ENCODE data around the gene SRD5A1. TPM values are rescaled to one million over a fixed set of nuclear protein-coding genes. Genes with fewer than 3 reads are reported as not detected.

SRD5A1 gene
- total RNA-seq, 4 donors from 2014 or later, result 9.0 to 79.8 (median 17.0) TPM

- in situ Hi-C loops (cut with MboI; ENCODE audit: low pct_ligation_motif_present in 1 of 4, low pct_unique_long_range_greater_than_20kb in 1 of 4, low sequenced_read_pairs in 3 of 4) (loop anchor here in 1 of 4 donors (10.0 kb wide), 1 partner anchor 84 kb away; the partner anchor contains the start of genes NSUN2 and SRD5A1), intact Hi-C loops (cut with DNase I; ENCODE audit: low total_unique reads) (no loop called here)
- H3K9me3 ChIP-seq, result no peaks in the 10 kb centered on the region
- no peak for DNase-seq
- no peaks in the 10 kb centered on the region for H3K27me3 ChIP-seq
- H3K27ac ChIP-seq, result no peak overlapping the region
- WGBS, 2 donors (ENCODE audit: low coverage in 1 of 2), result 71 to 74% methylated on average over 5 of the region's 5 CpGs
- peaks cover 53 to 76% (median 55%) of the 10 kb centered on the region in 4 donors for H3K4me1 ChIP-seq
- no peaks in the 10 kb centered on the region for H3K36me3 ChIP-seq
- no peak overlapping the region for H3K4me3 ChIP-seq
- TF ChIP-seq POLR2A (IDR thresholded peaks at IDR 0.05) (no peak), POLR2AphosphoS5 (IDR thresholded peaks at IDR 0.05) (no peak), EP300 (IDR thresholded peaks at IDR 0.05; ENCODE audit: low read depth) (no peak)
Measured at GRCh38 chr5:6718718-6719117, 85.5 kb downstream of the SRD5A1 start.

DNA sequence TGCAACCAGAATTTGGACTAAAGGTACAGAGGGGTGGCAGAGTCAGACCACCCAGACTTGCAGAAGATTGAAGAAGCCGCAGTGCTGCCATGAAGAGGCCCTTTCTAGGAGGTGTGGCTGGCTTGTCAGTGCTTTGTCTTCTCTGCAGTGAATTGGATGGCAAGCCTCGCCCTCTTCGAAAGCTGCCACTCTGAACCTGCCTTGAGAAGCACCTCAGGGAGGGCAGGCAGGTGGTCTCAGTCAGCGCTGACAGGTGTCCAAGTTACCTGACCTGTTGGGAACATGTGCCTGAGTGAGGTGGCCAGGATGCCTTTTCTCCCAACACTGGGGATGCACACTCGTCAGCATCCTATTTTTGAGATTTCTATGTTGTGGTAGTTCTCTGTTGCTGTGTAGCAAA, 86.2 kb downstream of the SRD5A1 start:
- TF ChIP-seq POLR2AphosphoS5 (IDR thresholded peaks at IDR 0.05) (no peak), EP300 (IDR thresholded peaks at IDR 0.05; ENCODE audit: low read depth) (no peak), POLR2A (IDR thresholded peaks at IDR 0.05) (no peak)
- TF ChIP-seq, protein P1, sequence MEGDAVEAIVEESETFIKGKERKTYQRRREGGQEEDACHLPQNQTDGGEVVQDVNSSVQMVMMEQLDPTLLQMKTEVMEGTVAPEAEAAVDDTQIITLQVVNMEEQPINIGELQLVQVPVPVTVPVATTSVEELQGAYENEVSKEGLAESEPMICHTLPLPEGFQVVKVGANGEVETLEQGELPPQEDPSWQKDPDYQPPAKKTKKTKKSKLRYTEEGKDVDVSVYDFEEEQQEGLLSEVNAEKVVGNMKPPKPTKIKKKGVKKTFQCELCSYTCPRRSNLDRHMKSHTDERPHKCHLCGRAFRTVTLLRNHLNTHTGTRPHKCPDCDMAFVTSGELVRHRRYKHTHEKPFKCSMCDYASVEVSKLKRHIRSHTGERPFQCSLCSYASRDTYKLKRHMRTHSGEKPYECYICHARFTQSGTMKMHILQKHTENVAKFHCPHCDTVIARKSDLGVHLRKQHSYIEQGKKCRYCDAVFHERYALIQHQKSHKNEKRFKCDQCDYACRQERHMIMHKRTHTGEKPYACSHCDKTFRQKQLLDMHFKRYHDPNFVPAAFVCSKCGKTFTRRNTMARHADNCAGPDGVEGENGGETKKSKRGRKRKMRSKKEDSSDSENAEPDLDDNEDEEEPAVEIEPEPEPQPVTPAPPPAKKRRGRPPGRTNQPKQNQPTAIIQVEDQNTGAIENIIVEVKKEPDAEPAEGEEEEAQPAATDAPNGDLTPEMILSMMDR (IDR thresholded peaks at IDR 0.05), result no peak
- intact Hi-C loops (cut with DNase I; ENCODE audit: low total_unique reads), result no loop called here
- H3K4me1 ChIP-seq, result peaks cover 53 to 81% (median 55%) of the 10 kb centered on the region in 4 donors
- H3K9me3 ChIP-seq, result no peaks in the 10 kb centered on the region
- 88% methylated on average over 5 of the region's 5 CpGs; no CpG with 5 or more reads in 1 of the 2 donors for WGBS, 2 donors (ENCODE audit: low coverage in 1 of 2)
- no peak overlapping the region for H3K27ac ChIP-seq
- no peak overlapping the region for H3K4me3 ChIP-seq
- H3K36me3 ChIP-seq, result no peaks in the 10 kb centered on the region
- in situ Hi-C loops (cut with MboI; ENCODE audit: low pct_ligation_motif_present in 1 of 4, low pct_unique_long_range_greater_than_20kb in 1 of 4, low sequenced_read_pairs in 3 of 4), result loop anchor here in 1 of 4 donors (10.0 kb wide), 1 partner anchor 85 kb away; the partner anchor contains the start of genes NSUN2 and SRD5A1
- no peaks in the 10 kb centered on the region for H3K27me3 ChIP-seq
- no peak for DNase-seq

DNA sequence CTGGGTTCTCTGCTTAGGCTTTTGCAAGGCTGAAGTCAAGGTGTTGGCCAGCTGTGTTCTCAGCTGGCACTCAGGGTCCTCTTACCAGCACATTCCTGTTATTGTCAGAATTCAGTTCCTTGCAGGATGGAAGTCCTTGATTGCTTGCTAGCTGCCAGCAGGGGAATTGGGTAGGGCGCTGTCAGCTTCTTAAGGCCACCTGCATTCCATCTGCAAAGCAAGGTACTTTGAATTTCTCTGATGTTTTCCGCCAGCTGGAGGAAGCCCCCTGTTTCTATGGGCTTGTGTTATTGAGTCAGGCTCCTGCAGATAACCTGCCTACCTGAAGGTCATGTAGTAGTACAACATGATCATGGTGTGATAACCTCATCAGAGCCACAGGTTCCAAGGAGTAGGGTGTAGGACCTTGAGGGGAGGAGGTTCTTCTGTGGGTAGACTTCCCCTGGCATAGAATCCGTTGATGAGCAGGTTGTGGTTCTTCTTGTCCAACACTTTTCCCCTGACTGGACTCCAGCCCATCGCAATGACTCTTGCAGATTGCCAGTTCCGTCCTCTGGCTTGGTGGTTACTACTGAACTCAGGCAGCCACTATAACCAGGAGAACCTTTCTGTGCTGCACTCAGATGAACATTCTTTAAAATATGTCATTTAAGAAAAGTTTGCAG, 86.8 kb downstream of the SRD5A1 start:
- Histone ChIP-seq H3K4me3 (no peak overlapping the region), H3K27ac (no peak overlapping the region), H3K36me3 (no peaks in the 10 kb centered on the region), H3K9me3 (no peaks in the 10 kb centered on the region), H3K4me1 (peaks cover 50 to 77% (median 53%) of the 10 kb centered on the region in 4 donors), H3K27me3 (no peaks in the 10 kb centered on the region)
- in situ Hi-C loops (cut with MboI; ENCODE audit: low pct_ligation_motif_present in 1 of 4, low pct_unique_long_range_greater_than_20kb in 1 of 4, low sequenced_read_pairs in 3 of 4) (loop anchor here in 1 of 4 donors (10.0 kb wide), 1 partner anchor 85 kb away; the partner anchor contains the start of genes NSUN2 and SRD5A1), intact Hi-C loops (cut with DNase I; ENCODE audit: low total_unique reads) (no loop called here)
- no peak for DNase-seq
- TF ChIP-seq EP300 (IDR thresholded peaks at IDR 0.05; ENCODE audit: low read depth), result no peak
- no peak for TF ChIP-seq POLR2AphosphoS5 (IDR thresholded peaks at IDR 0.05)
- no peak for TF ChIP-seq POLR2A (IDR thresholded peaks at IDR 0.05)
- TF ChIP-seq, protein P1 (IDR thresholded peaks at IDR 0.05), result no peak
- WGBS, 2 donors (ENCODE audit: low coverage in 1 of 2), result 65 to 78% methylated on average over 3 to 5 of the region's 5 CpGs

- no peak for DNase-seq
- intact Hi-C loops (cut with DNase I; ENCODE audit: low total_unique reads) (no loop called here), in situ Hi-C loops (cut with MboI; ENCODE audit: low pct_ligation_motif_present in 1 of 4, low pct_unique_long_range_greater_than_20kb in 1 of 4, low sequenced_read_pairs in 3 of 4) (no loop called here)
- H3K9me3 ChIP-seq, result no peaks in the 10 kb centered on the region
- 89 to 91% methylated on average over 5 to 6 of the region's 6 CpGs for WGBS, 2 donors (ENCODE audit: low coverage in 1 of 2)
- peaks cover 45 to 72% (median 48%) of the 10 kb centered on the region in 4 donors for H3K4me1 ChIP-seq
- no peak for TF ChIP-seq POLR2A (IDR thresholded peaks at IDR 0.05)
- TF ChIP-seq, protein P1 (IDR thresholded peaks at IDR 0.05), result no peak
- TF ChIP-seq POLR2AphosphoS5 (IDR thresholded peaks at IDR 0.05), result no peak
- TF ChIP-seq EP300 (IDR thresholded peaks at IDR 0.05; ENCODE audit: low read depth), result no peak
- H3K27me3 ChIP-seq, result no peaks in the 10 kb centered on the region
- H3K36me3 ChIP-seq, result no peaks in the 10 kb centered on the region
- H3K4me3 ChIP-seq, result no peak overlapping the region
- no peak overlapping the region for H3K27ac ChIP-seq
Measured at GRCh38 chr5:6720561-6720921, 87.3 kb downstream of the SRD5A1 start.

Measured in transverse colon (tissue), 4 donors.